ENCODE results near the gene TLK2.

Gene TLK2

DNA sequence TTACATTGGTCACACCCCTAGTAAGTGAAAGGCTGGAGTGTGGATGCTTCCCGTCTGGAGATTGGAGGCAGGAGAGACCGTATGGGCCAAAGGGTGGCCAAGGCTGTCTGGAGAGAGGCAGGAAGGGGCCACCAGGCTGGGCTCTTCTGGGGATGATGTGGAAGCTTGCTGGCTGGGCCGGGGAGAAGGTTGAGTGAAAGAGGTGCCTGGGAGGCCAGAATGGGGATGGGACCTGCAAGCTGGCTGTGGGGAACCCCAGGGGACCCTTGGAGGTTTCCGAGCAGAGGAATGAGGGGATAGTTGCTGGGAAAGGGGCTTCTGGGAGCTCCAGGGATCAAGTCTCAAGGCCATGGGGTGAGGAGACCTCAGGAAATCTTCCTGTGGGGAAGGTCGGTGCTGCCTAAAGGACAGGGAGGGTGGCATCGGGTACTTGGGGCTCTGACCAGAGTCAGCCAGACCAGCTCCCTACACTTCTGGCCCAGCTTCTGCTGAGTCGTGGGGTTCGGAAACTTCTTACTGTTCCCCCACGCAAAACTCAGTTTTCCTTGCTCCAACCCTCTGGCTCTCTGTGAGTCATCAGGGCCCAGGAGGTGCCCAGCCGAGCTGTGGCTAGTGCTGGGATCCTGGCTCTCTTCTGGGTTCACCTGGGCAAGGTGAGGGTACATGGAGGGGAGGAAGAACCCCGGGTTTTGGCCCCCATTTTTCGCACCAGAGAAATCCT lies 151.9 kb downstream of the TLK2 start:
- DNase-seq: no peak

DNA sequence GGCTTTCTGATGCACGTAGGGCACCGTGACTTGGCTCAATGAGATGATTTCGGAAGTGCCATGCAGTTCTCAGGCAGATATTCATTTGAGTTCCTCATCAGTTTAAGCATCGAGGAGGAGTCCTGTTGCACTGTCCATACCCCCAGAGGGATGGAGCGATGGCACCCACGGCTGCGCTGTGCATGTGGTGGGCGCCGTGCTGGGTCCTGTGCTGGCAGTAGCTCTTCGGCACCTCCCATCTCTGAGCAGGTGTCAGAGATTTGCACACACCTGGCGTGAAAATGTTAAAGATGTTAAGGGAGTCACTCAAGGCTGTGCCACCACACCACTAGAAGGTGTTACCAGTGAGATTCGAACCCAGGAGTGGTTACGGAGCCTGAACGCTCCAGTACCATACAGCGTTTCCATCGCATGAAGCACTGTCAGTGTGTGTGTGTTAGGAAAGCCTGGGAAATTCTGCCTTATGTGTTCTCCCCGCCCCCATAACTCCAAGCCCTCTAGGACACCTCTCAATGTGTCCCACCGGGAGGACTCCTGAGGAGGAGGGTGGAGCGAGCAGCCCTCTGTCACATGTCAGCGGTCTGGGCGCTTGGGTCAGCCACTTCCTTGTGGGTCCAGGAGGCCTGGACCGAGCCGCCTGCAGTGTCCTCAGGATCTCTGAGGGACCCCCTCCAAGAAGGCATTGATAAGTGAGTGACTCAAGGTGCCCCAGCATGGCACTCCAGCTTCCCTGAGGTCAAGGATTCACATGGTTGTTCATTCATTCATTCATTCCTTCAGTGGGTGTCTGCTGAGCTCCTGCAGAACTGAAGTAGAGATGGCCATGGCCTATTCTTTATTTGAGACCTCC lies 152.7 kb downstream of the TLK2 start:
- DNase-seq: no peak

DNA sequence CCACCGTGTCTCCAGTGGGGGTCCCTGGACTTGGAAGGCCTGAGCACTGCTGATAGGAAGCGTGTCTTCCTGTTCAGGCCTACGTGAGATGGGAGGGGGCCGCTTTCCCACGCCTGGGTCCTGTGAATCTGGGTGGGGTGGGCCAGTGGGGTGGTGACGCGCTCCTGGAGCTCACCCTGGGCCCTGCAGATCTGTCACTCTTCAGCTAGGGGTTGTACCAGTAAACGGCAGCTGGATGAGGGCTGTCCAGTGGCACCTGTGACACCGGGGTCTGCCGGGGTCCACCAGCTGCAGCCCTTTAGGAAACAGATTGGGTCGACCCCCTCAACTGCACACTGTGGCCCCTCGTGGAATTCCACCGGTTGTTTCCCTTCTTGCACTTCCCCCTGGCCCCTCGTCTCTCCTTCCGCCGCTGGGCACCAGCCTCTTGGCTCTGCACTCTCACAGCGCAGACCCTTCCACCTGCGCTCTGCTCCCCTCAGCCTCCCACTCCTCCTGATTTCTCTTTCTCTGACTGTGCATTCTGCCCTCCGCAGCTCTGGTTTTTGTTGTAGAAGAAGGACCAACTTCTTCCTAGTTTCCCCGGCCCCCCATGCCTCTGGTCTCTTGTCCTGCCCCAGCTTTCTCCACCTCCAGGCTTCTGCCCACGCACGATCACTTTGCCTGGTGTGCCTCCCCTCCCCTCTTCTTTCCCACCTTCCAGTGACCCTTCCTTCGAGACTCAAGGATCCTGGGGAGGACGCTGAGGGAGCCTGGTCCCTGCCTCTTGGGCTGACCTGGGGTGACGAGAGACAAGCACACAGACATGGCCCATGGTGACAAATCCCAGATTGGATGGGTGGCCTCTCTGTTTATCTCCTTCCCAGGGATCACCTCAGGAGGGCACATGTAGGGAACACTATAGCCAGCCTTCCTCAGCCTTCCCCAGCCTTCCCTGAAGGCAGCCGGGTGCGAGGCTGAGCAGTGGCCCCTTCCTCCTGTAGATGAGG lies 153.6 kb downstream of the TLK2 start:
- DNase-seq: no peak

DNA sequence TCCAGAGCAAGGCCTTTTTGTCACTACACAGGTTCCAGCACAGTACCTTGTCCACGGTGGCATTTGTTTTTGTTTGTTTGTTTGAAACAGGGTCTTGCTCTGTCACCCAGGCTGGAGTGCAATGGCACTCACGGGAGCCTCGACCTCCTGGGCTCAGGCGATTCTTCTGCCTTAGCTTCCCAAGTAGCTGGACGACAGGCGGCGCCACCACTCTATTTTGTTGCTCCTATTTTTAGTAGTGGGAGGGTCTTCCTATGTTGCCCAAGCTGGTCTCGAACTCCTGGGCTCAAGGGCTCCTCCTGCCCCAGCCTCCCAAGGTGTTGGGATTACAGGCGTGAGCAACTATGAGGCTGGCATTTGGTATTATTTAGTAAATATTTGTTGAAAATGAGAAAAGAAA lies 159.2 kb downstream of the TLK2 start:
- no peak for DNase-seq

DNA sequence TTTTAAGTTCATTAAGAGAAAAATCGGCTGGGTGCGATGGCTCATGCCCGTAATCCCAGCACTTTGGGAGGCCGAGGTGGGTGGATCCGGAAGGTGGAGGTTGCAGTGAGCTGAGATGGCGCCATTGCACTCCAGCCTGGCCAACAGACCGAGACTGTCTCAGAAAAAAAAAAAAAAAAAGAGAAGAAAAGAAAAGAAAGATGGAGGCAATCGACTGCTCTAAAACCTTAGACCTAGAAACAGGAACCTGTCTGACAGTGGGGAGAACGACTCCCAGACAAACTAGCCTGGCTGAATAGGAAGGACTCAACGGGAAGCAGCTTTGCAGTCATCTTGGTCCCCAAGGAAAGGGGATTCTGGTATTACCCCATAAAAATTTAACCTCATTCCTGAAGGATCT lies 162.5 kb downstream of the TLK2 start:
- no peak for DNase-seq

DNA sequence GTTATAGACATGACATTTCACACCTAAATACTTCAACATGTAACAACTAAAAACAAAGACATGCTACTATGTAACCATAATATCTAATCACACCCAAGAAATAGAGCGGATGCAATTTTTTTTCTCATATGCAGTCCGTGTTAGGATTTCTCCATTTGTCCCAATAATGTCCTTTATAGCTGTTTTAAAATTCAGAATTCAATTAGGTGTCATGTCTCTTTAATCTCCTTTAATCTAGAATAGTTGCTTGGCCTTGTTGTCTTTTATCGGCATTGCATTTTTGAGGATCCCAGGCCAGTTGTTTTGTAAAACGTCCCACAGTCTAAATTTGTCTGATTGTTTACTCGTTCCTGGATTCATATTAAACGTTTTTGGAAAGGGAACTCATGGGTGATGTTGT lies 163.3 kb downstream of the TLK2 start:
- no peak for DNase-seq

DNA sequence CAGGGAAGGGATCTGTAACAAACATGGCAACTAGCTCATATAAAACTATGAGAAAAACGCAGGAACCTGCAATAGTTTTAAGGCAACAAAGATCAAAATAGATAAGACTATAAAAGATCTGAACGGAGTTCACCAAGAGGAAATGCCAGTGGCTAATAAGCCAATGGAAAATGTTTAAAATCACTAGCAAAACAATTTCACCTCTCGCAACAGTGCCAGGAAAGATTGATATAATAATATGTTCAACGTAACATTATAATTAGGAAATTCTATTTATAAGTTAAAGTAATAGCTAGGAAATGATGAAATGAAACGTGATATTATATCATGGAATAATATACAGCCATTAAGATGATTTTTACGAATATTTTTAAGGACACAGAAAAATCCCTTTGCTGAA lies 164.9 kb downstream of the TLK2 start:
- no peak for DNase-seq

DNA sequence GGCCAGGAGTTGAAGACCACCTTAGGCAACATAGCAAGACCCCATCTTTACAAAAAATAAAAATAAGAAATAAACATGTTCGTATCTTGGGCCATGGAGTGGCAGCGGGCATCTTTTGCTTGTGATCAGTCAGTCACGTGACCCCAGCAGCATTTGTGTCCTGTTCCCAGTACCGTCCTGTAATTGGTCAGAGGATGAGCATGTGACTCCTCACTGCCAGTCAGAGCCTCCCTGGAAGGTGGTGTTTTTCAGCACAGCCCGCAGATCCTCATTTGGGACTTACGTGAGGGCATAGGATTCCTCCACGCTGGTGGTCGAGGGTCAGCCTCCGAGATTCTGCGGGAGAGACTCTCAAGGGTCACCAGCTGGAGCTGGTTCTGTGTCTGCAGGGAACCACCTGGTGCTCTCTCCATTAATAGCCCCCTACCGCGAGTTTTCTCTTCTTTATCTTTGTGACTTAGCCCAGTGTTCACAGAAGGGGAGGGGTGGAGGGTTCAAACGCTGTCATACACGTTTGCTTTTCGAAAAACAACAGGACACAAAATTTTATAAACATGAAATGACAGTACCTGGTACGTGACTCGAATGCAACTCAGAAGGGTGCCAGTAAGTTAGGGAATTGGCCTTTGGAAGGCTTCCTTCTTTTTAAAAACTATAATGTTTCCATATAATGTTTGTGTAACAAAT lies 166.0 kb downstream of the TLK2 start:
- no peak for DNase-seq

DNA sequence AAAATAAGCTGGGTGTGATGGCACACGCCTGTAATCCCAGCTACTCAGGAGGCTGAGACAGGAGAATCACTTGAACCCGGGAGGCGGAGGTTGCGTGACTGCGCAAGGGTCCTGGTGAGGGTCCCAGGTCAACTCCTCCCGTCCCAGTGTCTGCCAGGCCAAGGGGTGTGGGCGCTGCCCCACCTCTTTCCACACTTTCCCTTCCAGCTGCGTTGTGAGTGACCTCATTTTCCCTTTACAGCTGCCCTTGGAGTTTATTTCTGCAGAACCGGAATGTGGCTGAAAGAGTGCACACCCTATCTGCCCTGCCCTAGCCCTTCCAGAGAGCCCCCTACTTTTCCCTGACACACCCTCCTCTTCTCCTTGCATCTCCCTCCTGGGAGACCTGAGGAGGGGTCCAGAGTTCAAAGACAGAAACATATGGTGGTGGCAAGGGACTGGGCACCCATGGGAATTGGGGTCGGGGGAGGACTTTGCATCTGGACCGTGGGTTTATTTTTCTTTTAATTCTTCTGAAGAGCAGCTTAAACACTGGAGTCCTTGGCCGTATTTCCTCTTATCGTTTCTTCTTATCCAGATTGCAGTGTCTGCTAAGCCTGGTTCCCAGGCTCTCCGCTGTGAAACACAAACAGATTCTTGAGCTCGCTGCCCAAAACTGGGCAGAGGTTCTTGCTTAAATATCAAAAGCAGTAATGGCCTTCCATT lies 169.8 kb downstream of the TLK2 start:
- DNase-seq: no peak

DNA sequence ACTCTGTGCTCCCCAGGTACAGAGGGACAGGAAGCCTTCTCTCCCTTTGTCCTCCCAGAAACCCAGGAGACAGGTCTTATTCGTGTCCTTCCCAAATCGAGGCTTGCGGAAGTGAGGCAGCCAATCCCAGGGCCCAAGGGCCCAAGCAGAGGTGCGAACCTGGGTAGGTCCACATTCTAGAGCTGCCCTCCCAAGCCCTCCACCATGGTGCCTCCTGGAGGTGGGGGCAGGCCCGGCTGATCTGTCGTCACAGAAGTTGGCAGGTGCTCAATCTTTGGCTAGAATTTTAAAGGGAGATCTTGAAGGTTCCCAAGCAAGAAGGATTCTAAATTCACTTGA lies 170.3 kb downstream of the TLK2 start:
- no peak for DNase-seq

DNA sequence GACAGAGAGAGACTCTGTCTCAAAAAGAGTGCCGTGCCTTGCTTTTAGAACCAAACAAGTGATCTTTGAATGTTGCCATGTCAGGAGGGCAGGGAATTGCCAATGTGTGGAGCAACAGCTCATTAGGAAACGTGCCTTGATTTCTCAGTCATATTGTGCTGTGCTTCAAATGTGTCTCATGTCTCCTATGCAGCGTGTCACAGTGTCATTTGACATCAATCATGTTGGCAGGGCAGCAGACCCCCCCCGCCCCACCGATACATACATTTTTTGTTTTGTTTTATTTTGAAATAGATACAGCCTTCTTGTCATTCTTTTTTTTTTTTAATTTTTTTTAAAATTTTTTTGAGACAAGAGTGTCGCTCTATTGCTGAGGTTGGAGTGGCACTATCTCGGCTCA lies 170.9 kb downstream of the TLK2 start:
- no peak for DNase-seq

DNA sequence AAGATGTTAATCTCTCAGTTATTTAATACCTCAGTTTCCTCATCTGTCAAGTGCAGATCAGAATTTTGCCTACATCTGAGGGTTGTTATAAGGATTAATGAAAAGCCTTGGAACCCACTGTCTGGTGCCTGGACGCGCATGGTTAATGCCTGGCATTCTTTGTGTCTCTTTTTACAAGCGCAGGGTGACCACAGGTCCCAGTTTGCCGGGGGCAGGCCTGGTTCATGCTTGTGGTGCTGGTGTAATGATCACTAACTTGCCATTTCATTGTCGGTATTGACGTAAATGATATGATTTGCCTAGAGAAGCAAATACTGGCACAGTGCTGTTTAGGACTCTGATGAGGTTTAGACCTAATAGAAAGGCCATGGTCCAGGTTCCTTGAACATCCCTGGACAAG lies 172.0 kb downstream of the TLK2 start:
- DNase-seq: no peak

DNA sequence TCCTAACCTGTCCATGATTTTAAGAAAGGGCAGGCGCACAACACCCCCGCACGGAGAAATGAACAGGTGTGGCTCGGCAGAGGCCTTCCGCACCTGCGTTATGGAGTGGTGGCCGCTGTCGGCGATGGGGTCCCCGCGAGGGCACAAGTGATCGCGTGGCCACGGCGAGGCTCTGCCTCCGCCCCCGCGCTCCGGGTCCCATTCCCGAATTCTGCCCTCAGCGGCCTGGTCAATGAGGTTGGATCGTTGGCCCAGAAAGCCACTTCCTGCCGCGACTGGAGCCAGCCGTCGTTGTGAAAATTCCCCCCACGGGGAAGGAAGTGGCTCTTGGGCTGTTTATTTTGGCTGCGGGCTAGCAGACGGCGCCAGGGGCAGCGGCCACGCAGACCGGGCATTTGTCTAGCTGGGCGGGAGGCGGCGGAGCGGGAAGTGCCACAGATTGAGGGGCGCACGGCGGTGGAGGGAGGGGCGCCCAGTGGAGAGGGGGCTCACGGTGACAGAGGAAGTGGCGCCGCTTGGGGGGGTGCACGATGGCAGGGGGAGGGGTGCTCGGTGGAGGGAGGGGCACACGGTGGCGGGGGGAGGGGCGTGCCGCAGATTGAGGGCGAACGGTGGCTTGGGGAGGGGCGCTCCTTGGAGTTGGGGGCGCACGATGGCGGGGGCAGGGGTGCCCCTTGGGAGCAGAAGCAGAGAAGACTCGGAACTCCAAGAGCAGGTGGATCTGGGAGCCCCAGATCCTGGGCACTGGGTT lies 173.8 kb downstream of the TLK2 start:
- DNase-seq: peak in 1 of 2 donors; percentile 38

DNA sequence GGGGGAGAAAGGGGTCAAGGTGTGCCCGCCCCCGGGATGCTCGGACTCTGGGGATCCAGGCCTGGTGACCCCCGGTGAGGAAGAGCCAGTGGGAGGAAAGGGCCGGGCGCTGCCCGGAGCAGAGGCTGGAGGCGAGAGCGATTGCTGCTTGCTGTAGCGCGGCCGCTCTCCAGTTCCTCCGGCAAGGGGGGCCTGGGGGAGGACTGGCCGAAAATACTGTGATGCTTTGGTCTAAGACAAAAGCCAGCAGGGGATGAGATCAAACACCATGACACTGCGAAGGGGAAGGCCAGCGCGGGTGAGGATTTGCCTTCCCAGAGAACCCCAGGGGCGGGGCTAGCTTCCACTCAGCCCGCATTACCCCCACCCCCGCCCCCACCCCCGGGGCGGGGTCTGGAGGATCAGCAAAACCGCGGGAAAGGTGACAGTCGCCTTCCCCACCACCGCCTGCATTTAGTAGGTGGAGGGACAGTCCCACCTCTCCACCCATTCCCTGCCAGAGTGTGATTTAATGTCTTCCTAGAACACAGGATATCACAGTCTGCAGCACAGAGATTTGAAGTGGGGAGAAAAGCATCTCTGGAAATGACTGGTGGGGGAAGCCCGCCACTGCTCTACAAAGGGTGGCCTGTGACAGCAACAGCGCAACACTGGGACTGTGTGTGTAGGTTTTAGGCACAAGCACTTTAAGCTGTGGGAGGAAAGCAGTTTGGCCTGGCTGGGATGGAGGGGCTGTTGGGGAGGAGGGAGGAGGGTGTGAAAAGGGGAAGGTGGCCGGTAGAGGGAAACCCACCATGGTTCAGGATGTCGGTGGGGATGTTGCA lies 174.6 kb downstream of the TLK2 start:
- peak; percentile 24 to 49 for DNase-seq

DNA sequence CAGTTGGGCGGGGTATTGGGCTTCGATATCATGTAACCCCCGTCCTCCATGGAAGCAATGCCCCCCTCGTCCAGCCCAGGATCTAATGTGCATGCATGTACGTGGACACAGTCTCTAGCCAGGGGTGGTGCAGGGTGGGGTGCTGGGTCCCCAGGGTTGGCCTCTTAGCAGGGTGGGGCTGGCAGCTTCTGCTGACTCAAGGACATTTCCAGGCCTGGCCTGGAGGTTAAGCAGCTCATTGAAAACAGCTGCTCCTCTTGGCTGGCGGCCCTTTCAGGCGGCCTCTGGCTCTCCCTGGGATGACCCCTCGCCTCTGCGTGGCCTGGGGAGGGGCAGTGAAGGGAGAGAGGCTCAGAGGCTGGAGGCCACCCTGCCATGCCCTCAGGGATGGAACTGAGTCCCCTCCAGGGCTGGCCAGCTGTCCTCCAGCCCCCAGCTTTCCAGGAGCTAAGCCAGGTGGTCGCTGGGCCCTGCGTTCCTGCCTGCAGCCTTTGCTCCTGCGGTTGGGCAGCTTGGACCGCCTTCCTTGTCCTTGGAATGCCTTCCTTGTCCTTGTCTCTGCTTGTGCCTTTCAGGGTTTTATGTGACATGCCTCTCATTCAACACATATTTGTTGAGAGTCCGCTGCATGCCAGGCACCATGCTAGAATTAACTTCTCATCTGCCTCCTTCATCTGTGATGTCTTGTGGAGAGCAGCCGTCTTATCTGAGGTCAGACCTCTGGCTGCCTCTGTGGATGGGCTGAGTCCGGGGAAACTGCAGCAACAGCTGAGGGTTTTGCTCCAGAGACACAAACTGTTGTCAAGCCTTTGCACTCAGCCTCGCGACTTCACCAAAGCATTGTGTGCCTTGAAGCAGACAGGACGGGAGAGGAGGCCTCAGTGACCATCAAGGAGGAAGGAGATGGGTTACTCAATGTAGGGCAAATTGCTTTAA lies 175.5 kb downstream of the TLK2 start:
- DNase-seq: no peak

DNA sequence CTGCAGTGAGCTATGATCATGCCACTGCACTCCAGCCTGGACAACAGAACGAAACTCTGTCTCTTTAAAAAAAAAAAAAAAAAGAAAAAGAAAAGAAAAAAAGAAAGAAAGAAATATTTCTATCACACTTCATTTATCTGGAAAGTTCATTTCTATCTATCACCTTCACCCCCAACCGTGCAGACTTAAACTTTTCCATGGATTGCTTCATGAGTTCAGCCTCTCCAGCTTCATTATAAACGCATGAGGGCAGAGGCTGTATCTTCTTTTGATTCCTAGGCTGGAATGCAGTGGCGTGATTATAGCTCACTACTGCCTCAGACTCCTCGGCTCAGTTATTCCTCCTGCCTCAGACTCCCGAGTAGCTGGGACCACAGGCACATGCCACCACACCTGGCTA lies 177.0 kb downstream of the TLK2 start:
- no peak for DNase-seq

DNA sequence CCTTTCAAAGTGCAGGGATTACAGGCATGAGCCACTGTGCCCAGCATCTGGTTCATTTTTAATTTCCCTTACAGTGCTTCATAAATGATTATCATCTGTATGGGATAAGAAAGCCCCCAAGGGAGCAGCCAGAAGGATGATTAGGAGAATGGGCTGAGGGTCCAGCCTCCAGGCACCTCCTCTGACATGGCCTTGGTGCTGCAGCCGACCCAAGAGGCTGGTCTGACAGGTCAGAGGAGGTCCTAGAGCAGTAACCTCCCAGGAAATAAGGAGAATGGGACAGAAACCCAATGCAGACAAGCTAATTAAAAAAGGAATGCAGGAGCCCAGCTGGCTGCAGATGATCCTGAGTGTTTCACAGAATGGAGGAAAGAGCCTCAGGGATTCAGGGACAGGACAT lies 177.8 kb downstream of the TLK2 start:
- no peak for DNase-seq

DNA sequence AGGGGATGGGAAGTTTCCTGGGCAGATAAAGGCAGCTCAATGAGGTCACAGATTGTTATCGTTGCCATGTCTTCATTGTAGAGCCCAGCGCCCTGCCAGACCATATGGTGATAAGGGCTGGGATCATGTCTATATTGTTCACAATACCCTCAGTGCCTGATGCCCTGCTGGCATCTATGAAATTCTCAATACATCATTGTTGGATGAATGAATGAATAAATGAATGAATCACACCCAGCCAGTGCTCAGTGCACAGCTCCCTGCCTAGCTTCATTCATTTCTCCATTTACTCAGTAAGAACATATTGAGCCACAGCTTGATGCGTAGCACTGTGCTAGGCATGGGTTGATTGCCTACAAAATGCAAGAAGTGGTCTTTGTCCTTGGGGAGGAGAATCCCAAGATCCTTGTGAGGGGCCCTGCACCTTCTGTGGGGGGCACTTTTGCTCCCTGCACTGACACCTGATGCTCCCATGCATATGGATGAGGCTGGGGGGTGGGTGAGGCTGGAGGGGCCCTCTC lies 178.6 kb downstream of the TLK2 start:
- DNase-seq: no peak

DNA sequence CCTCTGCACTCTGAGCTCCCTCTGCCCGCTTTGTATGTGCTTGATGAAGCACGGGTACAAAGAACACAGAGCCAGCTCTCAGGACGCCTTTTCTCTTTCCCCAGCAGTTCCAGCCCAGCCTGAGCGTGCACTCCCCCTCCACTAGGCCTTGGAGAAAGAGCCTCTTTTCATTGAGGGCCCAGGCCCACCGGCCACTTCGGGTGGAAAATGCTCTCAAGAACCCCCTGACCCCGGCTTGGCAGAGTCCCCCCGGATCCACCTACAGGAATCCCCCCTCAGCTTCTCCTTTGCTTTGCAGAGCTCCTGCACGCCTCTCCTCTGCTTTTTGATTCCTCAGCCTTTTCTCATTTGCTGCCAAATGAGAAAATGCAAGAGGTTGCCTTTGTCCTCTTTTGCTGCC lies 179.1 kb downstream of the TLK2 start:
- no peak for DNase-seq

All from hippocampal formation (tissue), 2 donors.